Panc1 (cell line): ENCODE results near the gene LGALS4.

Experiments used
- CTCF ChIP-seq: fragments of 450-650 bp; IDR thresholded peaks from 2 replicates; pipeline ENCODE4 v1.5.1; 2017; ENCODE audit warnings: mild to moderate bottlenecking
- POLR2AphosphoS5 ChIP-seq: IDR thresholded peaks from 2 replicates; pipeline ENCODE4 v1.6.1; 2012; ENCODE audit warnings: mild to moderate bottlenecking, low read depth, low read length, moderate library complexity

- TF ChIP-seq CTCF (no peak), POLR2AphosphoS5 (no peak)
Observed at GRCh38 chr19:38765214-38765613, 47.5 kb downstream of the LGALS4 start.
